GM12872 (cell line): Measurements from ENCODE around the gene CRYBB2.

Experiments used
- CTCF ChIP-seq: IDR thresholded peaks from 3 replicates; pipeline ENCODE4 v1.5.1; 2011; ENCODE audit warnings: low read depth, mild to moderate bottlenecking, low read length, moderate library complexity; ENCODE audit not compliant: insufficient read depth

Gene CRYBB2

GRCh38 chr22:25193130-25193529 lies 26.3 kb upstream of the CRYBB2 start:
- no peak for TF ChIP-seq CTCF

- TF ChIP-seq CTCF, result no peak
These were observed 25.9 kb upstream of the CRYBB2 start for GRCh38 chr22:25193548-25193947.

- TF ChIP-seq CTCF, result no peak
These were observed 23.1 kb upstream of the CRYBB2 start for GRCh38 chr22:25196326-25196725.

GRCh38 chr22:25197340-25197739 lies 22.1 kb upstream of the CRYBB2 start:
- no peak for TF ChIP-seq CTCF

GRCh38 chr22:25199731-25200520 lies 19.5 kb upstream of the CRYBB2 start, which contains the start of gene CRYBB3:
CRYBB3 (plus strand) TSS chr22:25199858; CDS start chr22:25201397, 1,539 bp downstream.
- TF ChIP-seq CTCF, result no peak

GRCh38 chr22:25200967-25201366 lies 18.5 kb upstream of the CRYBB2 start:
- no peak for TF ChIP-seq CTCF

- TF ChIP-seq CTCF, result no peak
These were observed 17.7 kb upstream of the CRYBB2 start for GRCh38 chr22:25201557-25202273.
